Keratinocyte (primary cell): Measurements from ENCODE around the gene KIF1C. TPM values are rescaled to one million over a fixed set of nuclear protein-coding genes. Genes with fewer than 3 reads are reported as not detected.

ENCODE experiments used
- DNase-seq: peaks from one replicate; pipeline ENCODE4 v3.0.0-alpha.2; 2011; ENCODE audit warnings: low read depth, missing footprints, low spot score
- FAIRE-seq: peaks from 2 replicates; lab custom pipeline; 2011; peaks lifted over from hg19 to GRCh38; lab: Jason Lieb, UNC
- H2AFZ ChIP-seq: 2 replicates; pipeline ENCODE4 v1.6.0; 2012; ENCODE audit warnings: low read length, control low read depth, inconsistent platforms; ENCODE audit not compliant: control insufficient read depth
- H3K27ac ChIP-seq: 2 replicates; pipeline ENCODE4 v1.5.1; 2011; ENCODE audit warnings: low read length; ENCODE audit not compliant: control insufficient read depth, insufficient read depth
- H3K27me3 ChIP-seq: 3 replicates; pipeline ENCODE4 v1.6.0; 2011; ENCODE audit warnings: low read length; ENCODE audit not compliant: control insufficient read depth, insufficient read depth; ENCODE audit errors: extremely low read depth
- H3K36me3 ChIP-seq, 2 experiments: 2 replicates in 1 of 2; 3 replicates in 1 of 2; pipeline ENCODE4 v1.5.1; 2011; ENCODE audit warnings: low read length in 2 of 2, mild to moderate bottlenecking in 1 of 2; ENCODE audit not compliant: control insufficient read depth in 2 of 2, insufficient read depth in 2 of 2; ENCODE audit errors: extremely low read depth in 1 of 2
- H3K4me1 ChIP-seq: 3 replicates; pipeline ENCODE4 v1.5.1; 2011; ENCODE audit warnings: low read length; ENCODE audit not compliant: control insufficient read depth, insufficient read depth; ENCODE audit errors: extremely low read depth
- H3K4me2 ChIP-seq: 3 replicates; pipeline ENCODE4 v1.6.0; 2011; ENCODE audit warnings: low read depth, low read length; ENCODE audit not compliant: control insufficient read depth, insufficient read depth; ENCODE audit errors: extremely low read depth
- H3K4me3 ChIP-seq, 3 experiments: fragments of 200-600 bp in 1 of 3; sonication (generic) in 1 of 3; 2 replicates in 2 of 3; 3 replicates in 1 of 3; pipeline ENCODE4 v1.5.1; 2011 to 2016; ENCODE audit warnings: low read length in 3 of 3, mild to moderate bottlenecking in 3 of 3, control low read depth in 2 of 3, inconsistent platforms in 1 of 3, low read depth in 1 of 3, mixed read lengths in 1 of 3, mixed run types in 1 of 3, moderate library complexity in 1 of 3; ENCODE audit not compliant: control insufficient read depth in 2 of 3, insufficient read depth in 2 of 3; ENCODE audit errors: extremely low read depth in 1 of 3
- H3K79me2 ChIP-seq: 2 replicates; pipeline ENCODE4 v1.6.0; 2012; ENCODE audit warnings: low read length; ENCODE audit not compliant: control insufficient read depth, insufficient read depth
- H3K9ac ChIP-seq: 3 replicates; pipeline ENCODE4 v1.6.0; 2011; ENCODE audit warnings: low read length; ENCODE audit not compliant: control insufficient read depth, insufficient read depth; ENCODE audit errors: extremely low read depth
- H3K9me1 ChIP-seq: 3 replicates; pipeline ENCODE4 v1.6.0; 2011; ENCODE audit warnings: low read length; ENCODE audit not compliant: control insufficient read depth, insufficient read depth; ENCODE audit errors: extremely low read depth
- H3K9me3 ChIP-seq: 2 replicates; pipeline ENCODE4 v1.5.1; 2012; ENCODE audit warnings: low read depth, low read length; ENCODE audit not compliant: control insufficient read depth
- H4K20me1 ChIP-seq: 3 replicates; pipeline ENCODE4 v1.6.0; 2011; ENCODE audit warnings: low read length; ENCODE audit not compliant: control insufficient read depth, insufficient read depth; ENCODE audit errors: extremely low read depth
- EZH2 ChIP-seq: IDR thresholded peaks from one replicate; pipeline ENCODE4 v1.6.1; 2012; ENCODE audit warnings: inconsistent platforms, mild to moderate bottlenecking, low read length, moderate library complexity
- dilution Hi-C: fragments of 300-500 bp; cut with MboI; formaldehyde crosslinking; loops from one replicate; pipeline ENCODE4 v1.7.0; 2020; ENCODE audit warnings: low sequenced_read_pairs; ENCODE audit not compliant: extremely low pct_ligation_motif_present
- polyA plus RNA-seq, 5 experiments: library from polyadenylated mRNA; depleted of rRNA in 3 of 5; stranded (reverse) in 3 of 5; stranded (forward) in 1 of 5; unstranded in 1 of 5; fragments of >200 nt; gene quantifications; 1 replicate in 1 of 5; 2 replicates in 3 of 5; 3 replicates in 1 of 5; pipeline versions ENCODE4 v1.2.1 to v1.2.3, GENCODE V29; 2011 to 2012; ENCODE audit warnings: missing spikeins in 2 of 5, low read depth in 1 of 5, low replicate concordance in 1 of 5
- TF ChIP-seq, protein P1 (sequence below), 3 experiments: IDR thresholded peaks in 1 of 3; conservative IDR thresholded peaks in 1 of 3; optimal IDR thresholded peaks in 1 of 3; 2 replicates in 2 of 3; 3 replicates in 1 of 3; pipeline versions ENCODE3 to v1.5.1; 2011; ENCODE audit warnings: low read length in 3 of 3, mild to moderate bottlenecking in 3 of 3, moderate library complexity in 2 of 3, control low read depth in 1 of 3, inconsistent platforms in 1 of 3; ENCODE audit not compliant: insufficient read depth in 2 of 3; ENCODE audit errors: extremely low read depth in 1 of 3

KIF1C gene
- polyA plus RNA-seq, 1 donor (not counting 4 experiments of a cell fraction or from before 2014, with no cell fraction given): 93.7 TPM

DNA sequence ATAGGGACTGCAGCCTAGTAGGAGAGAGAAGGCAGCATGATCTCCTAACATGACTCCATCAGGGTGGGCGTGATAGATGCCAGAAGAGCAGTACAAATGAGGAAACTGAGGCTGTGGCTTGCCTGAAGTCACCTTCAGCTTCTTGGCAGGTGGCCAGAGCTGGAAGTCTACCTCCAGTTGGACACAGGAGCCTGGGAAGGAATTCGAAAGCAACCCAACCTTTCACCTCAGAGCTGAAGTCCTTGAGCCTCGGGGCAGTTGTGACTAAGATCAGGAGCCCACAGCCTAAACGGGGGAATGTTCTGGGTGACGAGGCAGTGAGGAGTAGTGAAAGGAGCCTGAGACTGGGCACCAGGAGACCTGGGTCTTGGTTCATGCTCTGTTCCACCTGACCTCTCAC is 46.9 kb downstream of the KIF1C start:
- Histone ChIP-seq H3K9me1 (no peaks in the 10 kb centered on the region), H2AFZ (no peak overlapping the region), H3K4me3 (no peak overlapping the region), H3K9me3 (no peaks in the 10 kb centered on the region), H3K27ac (no peak overlapping the region), H3K4me1 (no peaks in the 10 kb centered on the region), H4K20me1 (no peaks in the 10 kb centered on the region), H3K79me2 (no peaks in the 10 kb centered on the region), H3K9ac (no peak overlapping the region), H3K36me3 (no peaks in the 10 kb centered on the region), H3K4me2 (no peak overlapping the region), H3K27me3 (no peaks in the 10 kb centered on the region)
- no peak for DNase-seq
- TF ChIP-seq, protein P1, sequence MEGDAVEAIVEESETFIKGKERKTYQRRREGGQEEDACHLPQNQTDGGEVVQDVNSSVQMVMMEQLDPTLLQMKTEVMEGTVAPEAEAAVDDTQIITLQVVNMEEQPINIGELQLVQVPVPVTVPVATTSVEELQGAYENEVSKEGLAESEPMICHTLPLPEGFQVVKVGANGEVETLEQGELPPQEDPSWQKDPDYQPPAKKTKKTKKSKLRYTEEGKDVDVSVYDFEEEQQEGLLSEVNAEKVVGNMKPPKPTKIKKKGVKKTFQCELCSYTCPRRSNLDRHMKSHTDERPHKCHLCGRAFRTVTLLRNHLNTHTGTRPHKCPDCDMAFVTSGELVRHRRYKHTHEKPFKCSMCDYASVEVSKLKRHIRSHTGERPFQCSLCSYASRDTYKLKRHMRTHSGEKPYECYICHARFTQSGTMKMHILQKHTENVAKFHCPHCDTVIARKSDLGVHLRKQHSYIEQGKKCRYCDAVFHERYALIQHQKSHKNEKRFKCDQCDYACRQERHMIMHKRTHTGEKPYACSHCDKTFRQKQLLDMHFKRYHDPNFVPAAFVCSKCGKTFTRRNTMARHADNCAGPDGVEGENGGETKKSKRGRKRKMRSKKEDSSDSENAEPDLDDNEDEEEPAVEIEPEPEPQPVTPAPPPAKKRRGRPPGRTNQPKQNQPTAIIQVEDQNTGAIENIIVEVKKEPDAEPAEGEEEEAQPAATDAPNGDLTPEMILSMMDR (optimal IDR thresholded peaks at IDR 0.05 in 1 of 3, IDR thresholded peaks at IDR 0.05 in 1 of 3, conservative IDR thresholded peaks at IDR 0.05 in 1 of 3; ENCODE audit: extremely low read depth in 1 of 3, insufficient read depth in 2 of 3, low read length in 3 of 3): no peak
- no peak for TF ChIP-seq EZH2
- dilution Hi-C loops: no loop called here
- FAIRE-seq: no peak

DNA sequence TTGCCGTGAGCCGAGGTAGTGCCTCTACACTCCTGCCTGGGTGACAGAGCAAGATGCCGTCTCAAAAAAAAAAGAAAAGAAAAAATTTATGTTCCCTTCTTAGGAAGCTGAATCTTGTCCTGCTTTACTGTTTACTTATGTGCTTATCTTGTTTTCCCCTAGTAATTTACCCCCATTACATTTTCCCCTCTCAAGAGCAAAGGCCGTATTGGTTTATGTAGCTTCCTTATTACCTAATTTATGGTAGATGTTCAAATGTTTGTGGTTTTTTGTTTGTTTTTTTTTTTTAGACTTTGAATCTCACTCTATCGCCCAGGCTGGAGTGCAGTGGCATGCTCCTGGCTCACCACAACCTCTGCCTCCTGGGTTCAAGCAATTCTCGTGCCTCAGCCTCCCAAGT is 47.7 kb downstream of the KIF1C start:
- Histone ChIP-seq H3K4me3 (no peak overlapping the region), H3K4me2 (no peak overlapping the region), H3K9ac (no peak overlapping the region), H3K79me2 (no peaks in the 10 kb centered on the region), H3K9me3 (no peaks in the 10 kb centered on the region), H3K27me3 (no peaks in the 10 kb centered on the region), H2AFZ (no peak overlapping the region), H4K20me1 (no peaks in the 10 kb centered on the region), H3K9me1 (no peaks in the 10 kb centered on the region), H3K4me1 (no peaks in the 10 kb centered on the region), H3K36me3 (no peaks in the 10 kb centered on the region), H3K27ac (no peak overlapping the region)
- FAIRE-seq (no peak), DNase-seq (no peak)
- TF ChIP-seq, protein P1 (optimal IDR thresholded peaks at IDR 0.05 in 1 of 3, IDR thresholded peaks at IDR 0.05 in 1 of 3, conservative IDR thresholded peaks at IDR 0.05 in 1 of 3; ENCODE audit: extremely low read depth in 1 of 3, insufficient read depth in 2 of 3, low read length in 3 of 3): no peak
- no peak for TF ChIP-seq EZH2
- dilution Hi-C loops: no loop called here
